HG03095 (cell line): Measurements from ENCODE around the gene TSC2.
"Not testable (repeated sequence)": the region's sequence is repeated elsewhere in the genome, so short reads cannot be mapped to it uniquely, and the experiment has no call there.

ENCODE experiments used
- ATAC-seq: cut with Tn5 transposase; IDR thresholded peaks from one replicate; pipeline ENCODE4 v1.9.1; 2021; ENCODE audit warnings: moderate library complexity; ENCODE audit not compliant: unreplicated experiment

TSC2 gene

GRCh38 chr16:2101581-2101980 lies 53.8 kb downstream of the TSC2 start:
- not testable (repeated sequence) for ATAC-seq

DNA sequence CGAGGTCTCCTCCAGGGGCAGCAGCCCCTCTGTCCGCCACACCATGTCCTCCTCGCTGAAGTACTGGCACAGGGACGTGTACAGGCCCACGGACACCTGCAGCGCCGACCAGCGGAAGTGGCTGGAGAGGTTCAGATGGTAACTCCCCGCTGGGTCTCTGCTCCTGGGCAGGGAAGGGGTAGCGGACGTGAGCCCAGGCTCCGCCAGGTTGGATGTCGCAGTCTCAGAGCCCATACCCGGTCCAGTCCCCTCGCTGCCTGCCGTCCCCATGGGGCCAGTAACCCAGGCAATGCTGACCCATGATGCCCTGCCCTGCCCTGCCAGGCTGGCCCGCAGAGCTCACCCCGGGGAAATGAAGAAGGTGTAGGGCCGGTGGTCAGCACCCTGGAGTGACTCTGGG lies 54.7 kb downstream of the TSC2 start:
- no peak for ATAC-seq

- ATAC-seq = not testable (repeated sequence)
Observed at GRCh38 chr16:2104464-2104863, 56.7 kb downstream of the TSC2 start.

- ATAC-seq = not testable (repeated sequence)
Observed at GRCh38 chr16:2105291-2105690, 57.5 kb downstream of the TSC2 start.

DNA sequence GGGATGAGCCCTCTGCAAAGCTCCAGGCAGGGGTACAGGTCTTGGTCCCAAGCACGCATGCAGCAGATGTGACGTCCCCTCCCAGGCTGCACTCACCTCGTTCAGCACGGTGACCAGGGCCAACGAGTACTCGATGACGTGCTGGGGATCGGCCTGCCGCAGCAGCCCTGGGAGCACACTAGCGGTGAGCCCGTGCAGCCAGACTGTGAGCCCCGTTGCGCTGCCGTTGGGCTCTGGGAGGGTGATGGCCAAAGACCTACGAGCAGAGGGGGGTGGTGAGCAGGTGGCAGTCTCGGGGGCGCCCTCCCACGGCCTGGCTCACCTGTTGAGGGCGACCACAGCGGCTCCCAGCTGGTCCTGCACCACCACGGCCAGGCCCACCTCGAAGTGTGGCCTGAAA lies 58.0 kb downstream of the TSC2 start:
- not testable (repeated sequence) for ATAC-seq

DNA sequence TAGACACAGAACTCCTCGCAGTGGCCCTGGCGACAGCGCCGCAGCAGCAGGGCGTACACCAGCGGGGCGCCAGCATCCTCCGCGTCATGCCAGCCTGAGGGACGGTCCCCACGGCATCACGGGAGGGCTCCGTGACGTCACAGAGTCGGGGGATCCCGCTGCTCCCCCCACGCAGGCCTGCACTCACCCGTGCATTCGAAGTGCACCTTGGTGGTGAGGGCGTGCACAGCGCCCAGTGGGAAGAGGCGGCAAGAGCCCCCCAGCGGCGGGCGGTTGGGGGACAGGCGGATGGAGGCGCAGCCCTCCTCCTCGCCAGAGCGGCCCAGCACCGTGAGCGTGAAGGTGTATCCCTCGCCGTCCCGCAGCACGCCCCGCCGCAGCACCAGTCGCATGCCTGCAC lies 58.4 kb downstream of the TSC2 start:
- not testable (repeated sequence) for ATAC-seq

DNA sequence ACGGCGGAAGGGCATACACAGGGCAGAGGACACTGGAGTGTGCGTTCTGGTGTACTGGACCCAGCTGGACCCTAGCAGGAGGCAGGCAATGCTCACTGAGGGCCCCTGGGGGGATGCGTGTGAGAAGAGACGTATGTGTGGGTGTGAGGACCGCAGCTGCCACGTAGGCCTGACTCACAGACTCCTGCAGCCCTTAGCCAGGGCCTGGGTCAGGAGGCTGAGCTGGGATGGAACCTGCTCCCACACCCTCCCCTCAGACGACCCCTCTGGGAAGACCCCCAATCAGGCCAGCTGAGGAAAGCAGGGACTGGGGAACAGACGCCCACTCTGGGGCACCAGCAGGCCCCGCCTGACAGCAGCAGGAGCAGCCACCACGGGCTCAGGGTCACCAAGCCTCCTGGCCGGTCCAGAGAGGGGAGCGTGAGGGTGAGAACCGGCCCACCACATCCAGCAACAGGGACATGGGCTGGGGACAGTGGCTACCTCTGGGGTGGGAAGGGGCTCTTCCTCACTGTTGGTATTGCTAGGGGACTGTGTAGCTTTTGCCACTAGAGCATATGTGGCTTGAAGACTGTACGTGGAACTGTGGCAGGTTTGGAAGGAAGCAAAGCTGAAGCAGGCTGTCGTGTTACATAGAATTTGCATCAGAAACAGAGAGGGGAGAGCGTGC lies 59.5 kb downstream of the TSC2 start:
- not testable (repeated sequence) for ATAC-seq

GRCh38 chr16:2107791-2108125 lies 60.0 kb downstream of the TSC2 start:
- not testable (repeated sequence) for ATAC-seq

- not testable (repeated sequence) for ATAC-seq
Observed at GRCh38 chr16:2108446-2109270, 60.9 kb downstream of the TSC2 start.

DNA sequence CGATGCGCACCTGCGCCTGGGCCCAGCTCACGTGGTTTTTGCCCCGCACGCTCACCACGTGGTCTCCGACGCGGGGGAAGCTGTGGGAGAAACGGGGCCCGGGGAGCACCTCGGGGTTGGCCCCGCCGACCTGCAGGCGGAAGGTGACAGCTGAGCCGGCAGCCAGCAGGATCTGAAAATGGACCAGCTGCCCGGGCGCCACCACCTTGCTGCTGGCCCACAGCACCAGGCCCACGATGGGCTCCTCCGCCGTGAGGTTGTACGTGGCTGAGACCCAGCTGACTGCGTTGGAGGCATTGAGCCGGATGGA lies 61.4 kb downstream of the TSC2 start:
- ATAC-seq = not testable (repeated sequence)

- ATAC-seq = not testable (repeated sequence)
Observed at GRCh38 chr16:2109872-2110271, 62.1 kb downstream of the TSC2 start.

GRCh38 chr16:2110332-2111008 lies 62.7 kb downstream of the TSC2 start:
- ATAC-seq = not testable (repeated sequence)

DNA sequence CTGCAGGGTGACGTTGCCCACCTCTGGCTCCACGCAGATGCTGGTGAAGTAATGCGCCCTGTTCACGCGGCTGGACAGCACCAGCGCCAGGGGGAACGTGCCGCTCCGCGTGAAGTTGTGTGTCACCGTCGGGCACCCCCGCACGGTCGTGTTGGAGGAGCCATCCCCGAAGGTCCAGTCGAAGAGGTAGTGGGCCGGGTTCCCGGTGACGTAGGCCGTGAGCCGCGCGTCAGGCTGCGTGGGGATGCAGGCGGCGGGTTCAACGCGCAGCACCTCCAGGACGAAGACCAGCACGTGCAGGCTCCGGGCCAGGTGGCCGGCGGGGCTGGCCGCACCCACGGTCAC lies 63.2 kb downstream of the TSC2 start:
- ATAC-seq = not testable (repeated sequence)

DNA sequence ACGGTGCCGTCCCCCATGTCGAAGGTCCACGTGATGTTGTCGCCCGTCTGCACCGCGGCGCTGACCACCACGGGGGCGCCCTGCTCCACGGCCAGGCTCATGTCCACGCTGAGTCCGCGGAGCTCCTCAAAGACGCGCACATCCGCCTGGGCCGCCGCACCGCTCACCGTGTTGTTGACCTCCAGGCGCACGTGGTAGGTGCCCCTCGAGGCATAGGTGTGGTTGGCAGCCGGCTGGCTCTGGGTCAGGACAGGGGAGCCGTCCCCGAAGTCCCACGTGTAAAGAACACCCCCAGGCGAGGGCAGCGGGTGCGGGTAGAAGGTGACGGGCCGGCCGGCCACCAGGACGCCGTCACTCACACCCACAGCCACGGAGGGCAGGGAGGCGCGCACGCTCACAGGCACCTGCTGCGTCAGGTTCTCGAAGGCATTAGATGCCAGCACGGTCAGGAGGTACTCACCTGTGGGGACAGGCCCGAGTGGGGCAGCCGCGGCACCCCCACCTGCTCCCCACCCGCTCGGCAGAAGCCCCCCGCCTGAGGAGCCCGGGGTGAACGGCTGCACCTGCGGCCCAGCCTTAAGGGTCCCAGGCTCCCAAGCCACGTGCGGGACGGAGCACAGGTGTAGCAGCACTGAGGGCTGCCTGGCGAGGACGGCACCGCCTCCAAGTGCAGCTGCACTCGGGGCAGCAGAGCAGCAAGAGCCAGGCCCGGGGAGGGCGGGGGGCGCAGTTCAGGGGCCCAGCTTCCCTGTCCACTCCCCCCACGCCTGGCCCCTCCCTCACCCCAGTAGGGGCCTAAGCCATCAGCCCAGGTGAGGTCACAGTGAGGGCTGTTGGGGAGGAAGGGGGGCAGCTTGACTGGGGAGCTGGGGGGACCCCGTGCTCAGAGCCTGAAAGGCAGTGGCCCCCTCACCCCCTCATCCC lies 63.9 kb downstream of the TSC2 start:
- ATAC-seq = not testable (repeated sequence)

- not testable (repeated sequence) for ATAC-seq
Observed at GRCh38 chr16:2112539-2113106, 64.8 kb downstream of the TSC2 start.

- ATAC-seq = not testable (repeated sequence)
Observed at GRCh38 chr16:2114225-2114624, 66.4 kb downstream of the TSC2 start.

GRCh38 chr16:2114885-2115590 lies 67.3 kb downstream of the TSC2 start:
- not testable (repeated sequence) for ATAC-seq

DNA sequence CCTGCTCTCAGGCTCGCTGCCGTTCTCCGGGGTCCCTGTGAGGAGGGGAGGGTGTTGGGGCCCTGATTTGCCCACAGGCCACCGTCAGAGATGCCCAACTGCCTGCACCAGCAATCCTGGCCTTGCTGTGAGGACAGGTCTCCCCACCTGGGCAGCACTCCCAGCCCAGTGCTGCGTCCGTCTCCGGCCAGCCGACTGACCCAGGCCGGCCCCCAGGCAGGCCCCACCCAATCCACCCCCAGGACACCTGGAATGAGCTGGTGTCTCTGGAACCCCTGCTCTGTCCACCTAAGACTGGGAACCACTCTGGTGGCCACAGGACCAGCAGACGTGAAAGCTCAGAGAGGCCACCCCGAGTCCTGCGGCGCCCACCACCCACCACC lies 67.8 kb downstream of the TSC2 start:
- ATAC-seq = no peak

DNA sequence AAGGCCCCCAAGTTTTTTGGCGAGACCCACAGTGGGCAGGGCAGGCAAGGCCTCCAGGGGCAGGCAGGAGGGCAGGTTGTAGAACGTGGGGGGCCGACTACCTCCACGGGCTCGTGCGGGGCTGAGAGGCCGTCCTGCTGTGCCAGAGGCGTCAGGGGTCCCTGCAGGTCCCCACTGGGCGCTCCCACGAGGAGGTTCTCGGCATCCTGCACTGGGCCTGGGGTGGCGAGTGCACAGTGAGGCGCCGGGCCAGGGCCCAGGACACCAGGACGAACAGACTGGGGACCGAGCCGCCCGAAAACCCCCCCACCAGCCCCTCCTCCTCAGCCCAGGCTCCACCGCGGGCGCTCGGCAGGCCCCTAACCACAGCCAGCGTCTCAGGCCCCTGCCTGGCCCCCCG lies 68.6 kb downstream of the TSC2 start:
- ATAC-seq = not testable (repeated sequence)

- ATAC-seq = not testable (repeated sequence)
Observed at GRCh38 chr16:2117341-2117740, 69.6 kb downstream of the TSC2 start.
